Spleen (tissue), 7 donors: ENCODE results near the gene RGMB.

ENCODE experiments used
- CTCF ChIP-seq, 11 experiments: fragments of 200-600 bp in 7 of 11; fragments of 450-650 bp in 4 of 11; sonication (generic) in 4 of 11; IDR thresholded peaks in 8 of 11; conservative IDR thresholded peaks in 3 of 11; 1 replicate in 7 of 11; 2 replicates in 4 of 11; pipeline versions ENCODE4 v1.4.0 to v1.8.0; 2016 to 2021; ENCODE audit warnings: antibody characterized with exemption in 11 of 11, inconsistent platforms in 4 of 11, mild to moderate bottlenecking in 1 of 11
- POLR2A ChIP-seq, 3 donors: fragments of 450-650 bp; IDR thresholded peaks; one replicate each; pipeline ENCODE4 v1.5.1; 2017; ENCODE audit warnings: antibody characterized with exemption in 3 of 3, mild to moderate bottlenecking in 1 of 3
- donor health status: DM: no; HTN: no; CAD: no; lungs with moderate emphysema.
- donor health status: DM: no; HTN: no; CAD: no.
- donor health status: DM: no; HTN: no; CAD: no.

- TF ChIP-seq CTCF (IDR thresholded peaks at IDR 0.05 in 8 of 11, conservative IDR thresholded peaks at IDR 0.05 in 3 of 11) (no peak), POLR2A (IDR thresholded peaks at IDR 0.05) (no peak)
These were observed 21.8 kb downstream of the RGMB start for GRCh38 chr5:98795243-98795642.
